Thyroid gland (tissue), 4 donors: ENCODE measurements around the gene SVOP.

Source experiments
- CTCF ChIP-seq, 6 experiments: fragments of 200-600 bp in 3 of 6; fragments of 450-650 bp in 3 of 6; sonication (generic) in 3 of 6; IDR thresholded peaks; one replicate each; pipeline ENCODE4 v1.5.1; 2016 to 2019; ENCODE audit warnings: antibody characterized with exemption in 6 of 6, mild to moderate bottlenecking in 2 of 6, inconsistent platforms in 1 of 6, moderate library complexity in 1 of 6
- POLR2A ChIP-seq, 2 donors: fragments of 450-650 bp; IDR thresholded peaks; one replicate each; pipeline ENCODE4 v1.6.1; 2017; ENCODE audit warnings: antibody characterized with exemption in 2 of 2, mild to moderate bottlenecking in 2 of 2, moderate library complexity in 1 of 2

DNA sequence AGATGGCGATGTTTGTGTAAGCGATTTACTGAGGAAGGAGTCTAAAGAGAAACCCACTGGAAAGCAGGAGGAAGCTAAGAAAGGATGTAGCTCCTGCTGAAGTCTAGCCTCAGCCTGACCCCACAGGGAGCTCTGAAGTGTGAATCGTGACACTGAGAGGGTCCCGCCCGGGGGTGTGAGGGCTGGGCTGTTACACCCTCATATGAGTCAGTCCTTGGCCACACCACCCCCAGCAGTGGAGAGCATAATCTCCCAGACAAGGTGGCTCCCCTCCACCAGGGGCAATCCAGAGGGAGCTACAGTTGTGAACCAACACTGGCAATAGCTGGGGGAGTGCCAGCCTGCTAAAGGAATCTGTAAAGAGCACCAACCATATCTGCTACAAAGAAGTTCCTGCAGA is 31.5 kb downstream of the SVOP start:
- TF ChIP-seq CTCF (IDR thresholded peaks at IDR 0.05) (no peak), POLR2A (IDR thresholded peaks at IDR 0.05) (no peak)
